GM19395 (cell line): ENCODE results near the gene ESPNL.
"Not testable (repeated sequence)": the region's sequence is repeated elsewhere in the genome, so short reads cannot be mapped to it uniquely, and the experiment has no call there.

Experiments used
- ATAC-seq: cut with Tn5 transposase; IDR thresholded peaks from one replicate; pipeline ENCODE4 v1.9.1; 2021; ENCODE audit warnings: mild to moderate bottlenecking, moderate library complexity; ENCODE audit not compliant: unreplicated experiment

The ESPNL gene

GRCh38 chr2:238168196-238169047 is 68.3 kb downstream of the ESPNL start:
- no peak for ATAC-seq

- ATAC-seq, result no peak
These were observed 69.0 kb downstream of the ESPNL start for GRCh38 chr2:238169048-238169707.

- no peak for ATAC-seq
These were observed 69.6 kb downstream of the ESPNL start for GRCh38 chr2:238169708-238170251.

GRCh38 chr2:238170386-238171071 is 70.4 kb downstream of the ESPNL start:
- no peak for ATAC-seq

- not testable (repeated sequence) for ATAC-seq
These were observed 70.9 kb downstream of the ESPNL start for GRCh38 chr2:238171072-238171431.

- no peak for ATAC-seq
These were observed 71.5 kb downstream of the ESPNL start for GRCh38 chr2:238171575-238172187.

- ATAC-seq, result no peak
These were observed 72.3 kb downstream of the ESPNL start for GRCh38 chr2:238172439-238172838.

- no peak for ATAC-seq
These were observed 73.6 kb downstream of the ESPNL start for GRCh38 chr2:238173692-238174091.

- ATAC-seq, result no peak
These were observed 74.2 kb downstream of the ESPNL start for GRCh38 chr2:238174291-238174690.

GRCh38 chr2:238174701-238175100 is 74.6 kb downstream of the ESPNL start:
- ATAC-seq, result no peak

- no peak for ATAC-seq
These were observed 76.5 kb downstream of the ESPNL start for GRCh38 chr2:238176613-238177012.

- no peak for ATAC-seq
These were observed 80.4 kb downstream of the ESPNL start for GRCh38 chr2:238180554-238180953.

- ATAC-seq, result no peak
These were observed 82.2 kb downstream of the ESPNL start for GRCh38 chr2:238182362-238182761.
